GM23248 (cell line): ENCODE data around the gene RAB27A. TPM values are rescaled to one million over a fixed set of nuclear protein-coding genes. Genes with fewer than 3 reads are reported as not detected.
"Not testable (repeated sequence)": the region's sequence is repeated elsewhere in the genome, so short reads cannot be mapped to it uniquely, and the experiment has no call there.

Experiments used
- DNase-seq: peaks from one replicate; pipeline ENCODE4 v3.0.0-alpha.2; 2015
- H2AFZ ChIP-seq: fragments of 200-600 bp; sonication (generic); 2 replicates; pipeline ENCODE4 v1.6.1; 2016; ENCODE audit warnings: antibody characterized with exemption
- H3F3A ChIP-seq: fragments of 200-600 bp; sonication (generic); 2 replicates; pipeline ENCODE4 v1.6.1; 2016; ENCODE audit warnings: mild to moderate bottlenecking, antibody characterized with exemption, mixed run types; ENCODE audit not compliant: insufficient read depth
- H3K27ac ChIP-seq: fragments of 200-600 bp; sonication (generic); 2 replicates; pipeline ENCODE4 v1.5.1; 2016; ENCODE audit warnings: mild to moderate bottlenecking
- H3K27me3 ChIP-seq: fragments of 200-600 bp; sonication (generic); replicated peaks from 2 replicates; pipeline ENCODE4 v1.6.1; 2016; ENCODE audit warnings: mild to moderate bottlenecking; ENCODE audit not compliant: insufficient read depth
- H3K36me3 ChIP-seq: fragments of 200-600 bp; sonication (generic); 2 replicates; pipeline ENCODE4 v1.6.1; 2016; ENCODE audit warnings: low read depth, mild to moderate bottlenecking
- H3K4me1 ChIP-seq: fragments of 200-600 bp; sonication (generic); 2 replicates; pipeline ENCODE4 v1.6.1; 2016; ENCODE audit warnings: mild to moderate bottlenecking; ENCODE audit not compliant: insufficient read depth
- H3K4me2 ChIP-seq: fragments of 200-600 bp; sonication (generic); one replicate; pipeline ENCODE4 v1.6.1; 2016; ENCODE audit warnings: mild to moderate bottlenecking; ENCODE audit not compliant: unreplicated experiment
- H3K4me3 ChIP-seq: fragments of 200-600 bp; sonication (generic); 2 replicates; pipeline ENCODE4 v1.5.1; 2016; ENCODE audit warnings: mild to moderate bottlenecking
- H3K79me2 ChIP-seq: fragments of 200-600 bp; sonication (generic); 2 replicates; pipeline ENCODE4 v1.6.1; 2016; ENCODE audit warnings: mild to moderate bottlenecking; ENCODE audit not compliant: insufficient read depth
- H3K9ac ChIP-seq: fragments of 200-600 bp; sonication (generic); 2 replicates; pipeline ENCODE4 v1.6.1; 2016; ENCODE audit warnings: mild to moderate bottlenecking
- H3K9me2 ChIP-seq: fragments of 200-600 bp; sonication (generic); 2 replicates; pipeline ENCODE4 v1.6.1; 2016; ENCODE audit warnings: mixed run types, mild to moderate bottlenecking, moderate library complexity; ENCODE audit not compliant: insufficient read depth
- H3K9me3 ChIP-seq: fragments of 200-600 bp; sonication (generic); one replicate; pipeline ENCODE4 v1.6.1; 2017; ENCODE audit warnings: low read depth
- H4K20me1 ChIP-seq: fragments of 200-600 bp; sonication (generic); 2 replicates; pipeline ENCODE4 v1.6.0; 2016; ENCODE audit not compliant: insufficient read depth
- EZH2 ChIP-seq: fragments of 200-600 bp; sonication (generic); IDR thresholded peaks from 2 replicates; pipeline ENCODE4 v1.6.1; 2018; ENCODE audit warnings: antibody characterized with exemption, mild to moderate bottlenecking; ENCODE audit not compliant: insufficient read depth, poor library complexity, severe bottlenecking
- EZH2phosphoT487 ChIP-seq: fragments of 200-600 bp; sonication (generic); IDR thresholded peaks from 2 replicates; pipeline ENCODE4 v1.6.1; 2018; ENCODE audit warnings: antibody characterized with exemption, moderate library complexity, mild to moderate bottlenecking, low read depth; ENCODE audit not compliant: insufficient read depth
- WGBS, 2 experiments: methylation state at CpG; one replicate each; pipeline ENCODE4 v1.1.6; 2015 to 2017; ENCODE audit warnings: low lambda C conversion rate in 2 of 2, low coverage in 1 of 2; ENCODE audit errors: missing lambda C conversion rate in 2 of 2; 5-methylcytosine and 5-hydroxymethylcytosine counted together
- in situ Hi-C: fragments of 300-500 bp; cut with MboI; formaldehyde crosslinking; loops from 2 replicates; pipeline ENCODE4 v1.15.0; 2020
- polyA plus RNA-seq: library from polyadenylated mRNA; unstranded; fragments of >200 nt; fragmentation: Nextera tagmentation; extraction: Ambion mirVana; gene quantifications from 2 replicates; pipeline ENCODE4 v1.2.1, GENCODE V29; 2016
- total RNA-seq: library from RNA; depleted of rRNA; stranded (reverse); fragments of >200 nt; shearing (Covaris generic); gene quantifications from 2 replicates; pipeline ENCODE4 v1.2.3, GENCODE V29; 2014

Gene RAB27A
- total and polyA plus RNA-seq, 2 experiments from 2014 or later, result 9.0 to 9.5 TPM

GRCh38 chr15:55250941-55251340 is 38.7 kb downstream of the RAB27A start:
- H3K4me2 ChIP-seq, result no peak overlapping the region
- H2AFZ ChIP-seq, result no peak overlapping the region
- H3K9me3 ChIP-seq, result no peaks in the 10 kb centered on the region
- no peaks in the 10 kb centered on the region for H3K27me3 ChIP-seq
- H3K4me3 ChIP-seq, result no peak overlapping the region
- H3F3A ChIP-seq, result peaks cover 16% of the 10 kb centered on the region
- H3K27ac ChIP-seq, result peak overlapping the region; percentile 66
- H3K9ac ChIP-seq, result no peak overlapping the region
- DNase-seq, result no peak
- peaks cover 21% of the 10 kb centered on the region for H3K4me1 ChIP-seq
- no peaks in the 10 kb centered on the region for H4K20me1 ChIP-seq
- WGBS, 2 experiments, result 84 to 87% methylated on average over 4 of the region's 4 CpGs
- no peaks in the 10 kb centered on the region for H3K9me2 ChIP-seq
- TF ChIP-seq EZH2phosphoT487 (no peak), EZH2 (no peak)
- H3K79me2 ChIP-seq, result peaks cover 4% of the 10 kb centered on the region; the same call in 1 of the 2 replicates
- H3K36me3 ChIP-seq, result no peaks in the 10 kb centered on the region
- in situ Hi-C loops, result no loop called here

GRCh38 chr15:55250392-55250791 is 39.2 kb downstream of the RAB27A start:
- no peaks in the 10 kb centered on the region for H3K9me3 ChIP-seq
- no peak overlapping the region for H3K4me3 ChIP-seq
- 27 to 38% methylated on average over 2 of the region's 2 CpGs for WGBS, 2 experiments
- in situ Hi-C loops, result no loop called here
- no peak for TF ChIP-seq EZH2
- no peak for TF ChIP-seq EZH2phosphoT487
- peaks cover 4% of the 10 kb centered on the region; the same call in 1 of the 2 replicates for H3K79me2 ChIP-seq
- no peaks in the 10 kb centered on the region for H4K20me1 ChIP-seq
- peak overlapping the region; percentile 31 for H3K4me2 ChIP-seq
- peaks cover 16% of the 10 kb centered on the region for H3F3A ChIP-seq
- no peak overlapping the region for H2AFZ ChIP-seq
- peak overlapping the region; percentile 66 for H3K27ac ChIP-seq
- DNase-seq, result peak; percentile 87
- no peaks in the 10 kb centered on the region for H3K27me3 ChIP-seq
- no peaks in the 10 kb centered on the region for H3K9me2 ChIP-seq
- H3K9ac ChIP-seq, result peak overlapping the region; percentile 41
- peaks cover 21% of the 10 kb centered on the region for H3K4me1 ChIP-seq
- no peaks in the 10 kb centered on the region for H3K36me3 ChIP-seq

GRCh38 chr15:55249885-55250284 is 39.7 kb downstream of the RAB27A start:
- Histone ChIP-seq H3K27ac (peak overlapping the region; percentile 66), H3K4me1 (peaks cover 21% of the 10 kb centered on the region), H3K4me2 (peak overlapping the region; percentile 31), H3F3A (peaks cover 16% of the 10 kb centered on the region), H3K9ac (peak overlapping the region; percentile 41)
- H3K27me3 ChIP-seq, H3K9me2 ChIP-seq, DNase-seq, H3K79me2 ChIP-seq, H3K4me3 ChIP-seq, H2AFZ ChIP-seq, in situ Hi-C loops, H3K36me3 ChIP-seq, H4K20me1 ChIP-seq, H3K9me3 ChIP-seq: not testable (repeated sequence)
- WGBS, 2 experiments, result 98% methylated on average over 9 of the region's 9 CpGs

- in situ Hi-C loops, result no loop called here
These were observed 40.7 kb downstream of the RAB27A start for GRCh38 chr15:55248895-55249294.

More at GRCh38 chr15:55248895-55249294, 40.7 kb downstream of the RAB27A start:
- DNase-seq, result no peak
- H3K79me2 ChIP-seq, result peaks cover 4% of the 10 kb centered on the region; the same call in 1 of the 2 replicates
- H3K9ac ChIP-seq, result no peak overlapping the region
- H3F3A ChIP-seq, result peaks cover 16% of the 10 kb centered on the region
- H4K20me1 ChIP-seq, result no peaks in the 10 kb centered on the region
- H3K36me3 ChIP-seq, result no peaks in the 10 kb centered on the region
- TF ChIP-seq EZH2phosphoT487 (no peak), EZH2 (no peak)
- no peak overlapping the region for H2AFZ ChIP-seq
- 88 to 100% methylated on average over 1 of the region's 1 CpG for WGBS, 2 experiments
- no peak overlapping the region for H3K4me2 ChIP-seq
- no peak overlapping the region for H3K4me3 ChIP-seq
- H3K27me3 ChIP-seq, result no peaks in the 10 kb centered on the region
- H3K9me3 ChIP-seq, result no peaks in the 10 kb centered on the region
- H3K9me2 ChIP-seq, result no peaks in the 10 kb centered on the region
- peaks cover 19% of the 10 kb centered on the region for H3K4me1 ChIP-seq
- no peak overlapping the region for H3K27ac ChIP-seq
